ENCODE data around the gene TMEM229A. TPM values are rescaled to one million over a fixed set of nuclear protein-coding genes. Genes with fewer than 3 reads are reported as not detected.

Gene TMEM229A
- polyA plus RNA-seq, 3 donors = not detected

GRCh38 chr7:124022551-124022950 is 10.3 kb downstream of the TMEM229A start:
- H3K27me3 Mint-ChIP-seq (ENCODE audit: low read depth in 3 of 3) = peaks cover 0 to 2% (median 2%) of the 10 kb centered on the region in 3 donors
- peaks cover 0 to 2% (median 0%) of the 10 kb centered on the region in 7 donors for H3K9me3 Mint-ChIP-seq
- Histone ChIP-seq H3K79me2 (ENCODE audit: insufficient read depth, low read length) (no peaks in the 10 kb centered on the region), H3K36me3 (replicated peaks in 1 of 2; ENCODE audit: control insufficient read depth in 1 of 2, insufficient read depth in 2 of 2, low read length in 2 of 2) (no peaks in the 10 kb centered on the region), H3K4me1 (ENCODE audit: control insufficient read depth in 1 of 2, insufficient read depth in 2 of 2, low read length in 2 of 2) (no peaks in the 10 kb centered on the region), H3K27ac (ENCODE audit: low read depth in 1 of 2, low read length in 2 of 2) (no peak overlapping the region), H3K4me2 (replicated peaks; ENCODE audit: extremely low read depth, low read length, poor library complexity, severe bottlenecking) (no peak overlapping the region), H3K4me3 (replicated peaks in 1 of 3; ENCODE audit: low read depth in 2 of 3, low read length in 3 of 3) (no peak overlapping the region), H3K9me3 (replicated peaks in 1 of 2; ENCODE audit: control insufficient read depth in 1 of 2, insufficient read depth in 1 of 2, low read length in 2 of 2) (no peaks in the 10 kb centered on the region), H2AFZ (ENCODE audit: insufficient read depth, low read depth, low read length, poor library complexity, severe bottlenecking) (no peak overlapping the region), H4K20me1 (ENCODE audit: insufficient read depth, low read length) (no peaks in the 10 kb centered on the region), H3K27me3 (ENCODE audit: control insufficient read depth in 2 of 2, insufficient read depth in 2 of 2, low read length in 2 of 2) (no peaks in the 10 kb centered on the region), H3K9ac (ENCODE audit: insufficient read depth, low read length, poor library complexity, severe bottlenecking) (no peak overlapping the region)
- WGBS (ENCODE audit: insufficient coverage) = no CpG with 5 or more reads among the region's 1 CpG
- no peak for DNase-seq
- H3K4me3 Mint-ChIP-seq = no peak overlapping the region
- no peaks in the 10 kb centered on the region for H3K36me3 Mint-ChIP-seq
- no peaks in the 10 kb centered on the region for H3K4me1 Mint-ChIP-seq
- intact Hi-C loops (cut with micrococcal nuclease) = no loop called here
- no peak overlapping the region for H3K27ac Mint-ChIP-seq
- TF ChIP-seq, protein P1, sequence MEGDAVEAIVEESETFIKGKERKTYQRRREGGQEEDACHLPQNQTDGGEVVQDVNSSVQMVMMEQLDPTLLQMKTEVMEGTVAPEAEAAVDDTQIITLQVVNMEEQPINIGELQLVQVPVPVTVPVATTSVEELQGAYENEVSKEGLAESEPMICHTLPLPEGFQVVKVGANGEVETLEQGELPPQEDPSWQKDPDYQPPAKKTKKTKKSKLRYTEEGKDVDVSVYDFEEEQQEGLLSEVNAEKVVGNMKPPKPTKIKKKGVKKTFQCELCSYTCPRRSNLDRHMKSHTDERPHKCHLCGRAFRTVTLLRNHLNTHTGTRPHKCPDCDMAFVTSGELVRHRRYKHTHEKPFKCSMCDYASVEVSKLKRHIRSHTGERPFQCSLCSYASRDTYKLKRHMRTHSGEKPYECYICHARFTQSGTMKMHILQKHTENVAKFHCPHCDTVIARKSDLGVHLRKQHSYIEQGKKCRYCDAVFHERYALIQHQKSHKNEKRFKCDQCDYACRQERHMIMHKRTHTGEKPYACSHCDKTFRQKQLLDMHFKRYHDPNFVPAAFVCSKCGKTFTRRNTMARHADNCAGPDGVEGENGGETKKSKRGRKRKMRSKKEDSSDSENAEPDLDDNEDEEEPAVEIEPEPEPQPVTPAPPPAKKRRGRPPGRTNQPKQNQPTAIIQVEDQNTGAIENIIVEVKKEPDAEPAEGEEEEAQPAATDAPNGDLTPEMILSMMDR (IDR thresholded peaks at IDR 0.05) = no peak

GRCh38 chr7:124020060-124020459 is 12.8 kb downstream of the TMEM229A start:
- Histone ChIP-seq H3K36me3 (replicated peaks in 1 of 2; ENCODE audit: control insufficient read depth in 1 of 2, insufficient read depth in 2 of 2, low read length in 2 of 2) (no peaks in the 10 kb centered on the region), H3K4me2 (replicated peaks; ENCODE audit: extremely low read depth, low read length, poor library complexity, severe bottlenecking) (no peak overlapping the region), H3K9me3 (replicated peaks in 1 of 2; ENCODE audit: control insufficient read depth in 1 of 2, insufficient read depth in 1 of 2, low read length in 2 of 2) (no peaks in the 10 kb centered on the region), H3K4me1 (ENCODE audit: control insufficient read depth in 1 of 2, insufficient read depth in 2 of 2, low read length in 2 of 2) (no peaks in the 10 kb centered on the region), H3K4me3 (replicated peaks in 1 of 3; ENCODE audit: low read depth in 2 of 3, low read length in 3 of 3) (no peak overlapping the region), H3K9ac (ENCODE audit: insufficient read depth, low read length, poor library complexity, severe bottlenecking) (no peak overlapping the region), H2AFZ (ENCODE audit: insufficient read depth, low read depth, low read length, poor library complexity, severe bottlenecking) (no peak overlapping the region), H3K27ac (ENCODE audit: low read depth in 1 of 2, low read length in 2 of 2) (no peak overlapping the region), H3K27me3 (ENCODE audit: control insufficient read depth in 2 of 2, insufficient read depth in 2 of 2, low read length in 2 of 2) (no peaks in the 10 kb centered on the region), H4K20me1 (ENCODE audit: insufficient read depth, low read length) (no peaks in the 10 kb centered on the region), H3K79me2 (ENCODE audit: insufficient read depth, low read length) (no peaks in the 10 kb centered on the region)
- Mint-ChIP-seq H3K36me3 (no peaks in the 10 kb centered on the region), H3K4me1 (no peaks in the 10 kb centered on the region), H3K27ac (no peak overlapping the region), H3K4me3 (no peak overlapping the region), H3K9me3 (peaks cover 0 to 2% (median 0%) of the 10 kb centered on the region in 7 donors), H3K27me3 (ENCODE audit: low read depth in 3 of 3) (peaks cover 0 to 2% (median 0%) of the 10 kb centered on the region in 3 donors)
- DNase-seq = no peak
- intact Hi-C loops (cut with micrococcal nuclease) = no loop called here
- WGBS (ENCODE audit: insufficient coverage) = no CpG with 5 or more reads among the region's 1 CpG
- TF ChIP-seq, protein P1 (IDR thresholded peaks at IDR 0.05) = no peak
